Measurements from ENCODE around the gene SLC34A3.
A peak's percentile ranks its signal among the peaks of the same experiment; 100 is the strongest.

The SLC34A3 gene

GRCh38 chr9:137202966-137203365 lies 27.7 kb upstream of the SLC34A3 start:
- DNase-seq (ENCODE audit: low read depth) = no peak

GRCh38 chr9:137204731-137205125 lies 26.0 kb upstream of the SLC34A3 start:
- peak overlapping the region; percentile 86 for H3K4me3 ChIP-seq (ENCODE audit: low read length)
- TF ChIP-seq CTCF (conservative IDR thresholded peaks at IDR 0.05; ENCODE audit: low read depth, low read length) = no peak
- DNase-seq (ENCODE audit: low read depth) = no peak

More at GRCh38 chr9:137202966-137203365, 27.7 kb upstream of the SLC34A3 start:
- H3K4me3 ChIP-seq (ENCODE audit: low read length) = no peak overlapping the region
- no peak for TF ChIP-seq CTCF (conservative IDR thresholded peaks at IDR 0.05; ENCODE audit: low read depth, low read length)

GRCh38 chr9:137205126-137206069 lies 25.3 kb upstream of the SLC34A3 start, which contains the start of the genes NDOR1 and TMEM203:
Gene NDOR1 (plus strand): TSS chr9:137205700. CDS start chr9:137205778, 78 bp downstream.
Gene TMEM203 (minus strand): TSS chr9:137205648. CDS start chr9:137205414, 234 bp downstream.
- peak within 1 kb of the TSS; percentile 86 for H3K4me3 ChIP-seq (ENCODE audit: low read length)
- no peak for TF ChIP-seq CTCF (conservative IDR thresholded peaks at IDR 0.05; ENCODE audit: low read depth, low read length)
- no peak for DNase-seq (ENCODE audit: low read depth)

- no peak for TF ChIP-seq CTCF (conservative IDR thresholded peaks at IDR 0.05; ENCODE audit: low read depth, low read length)
- H3K4me3 ChIP-seq (ENCODE audit: low read length) = peak overlapping the region; percentile 86
- no peak for DNase-seq (ENCODE audit: low read depth)
Observed at GRCh38 chr9:137206602-137207001, 24.1 kb upstream of the SLC34A3 start.

GRCh38 chr9:137211532-137211931 lies 19.2 kb upstream of the SLC34A3 start:
- no peak for TF ChIP-seq CTCF (conservative IDR thresholded peaks at IDR 0.05; ENCODE audit: low read depth, low read length)
- no peak overlapping the region for H3K4me3 ChIP-seq (ENCODE audit: low read length)
- DNase-seq (ENCODE audit: low read depth) = no peak

- no peak for TF ChIP-seq CTCF (conservative IDR thresholded peaks at IDR 0.05; ENCODE audit: low read depth, low read length)
- DNase-seq (ENCODE audit: low read depth) = no peak
- H3K4me3 ChIP-seq (ENCODE audit: low read length) = no peak overlapping the region
Observed at GRCh38 chr9:137212520-137212919, 18.2 kb upstream of the SLC34A3 start.

Measured in retinal pigment epithelial cell (primary cell).